ENCODE results near the gene TGM6.

TGM6 gene

GRCh38 chr20:2459981-2460751, 79.5 kb downstream of the TGM6 start:
- TF ChIP-seq TOX (CRISPR knock-in tag; IDR thresholded peaks at IDR 0.05; ENCODE audit: borderline replicate concordance) (no peak), SNAI2 (CRISPR knock-in tag; IDR thresholded peaks at IDR 0.05) (no peak), PATZ1 (CRISPR knock-in tag; IDR thresholded peaks at IDR 0.05; ENCODE audit: borderline replicate concordance) (no peak), CSDC2 (CRISPR knock-in tag; IDR thresholded peaks at IDR 0.05) (no peak), ZNF70 (CRISPR knock-in tag; IDR thresholded peaks at IDR 0.05) (no peak)
- no peak for ATAC-seq

- TF ChIP-seq PPARA (CRISPR knock-in tag; IDR thresholded peaks at IDR 0.05; ENCODE audit: borderline replicate concordance) (no peak), TSHZ2 (CRISPR knock-in tag; IDR thresholded peaks at IDR 0.05) (no peak), ARNTL (CRISPR knock-in tag; IDR thresholded peaks at IDR 0.05; ENCODE audit: borderline replicate concordance, low read depth) (no peak), OSR1 (CRISPR knock-in tag; IDR thresholded peaks at IDR 0.05) (no peak), CSDC2 (CRISPR knock-in tag; IDR thresholded peaks at IDR 0.05) (no peak), ESRRG (CRISPR knock-in tag; IDR thresholded peaks at IDR 0.05) (no peak), CREB5 (CRISPR knock-in tag; IDR thresholded peaks at IDR 0.05; ENCODE audit: low read depth) (no peak), ZFP30 (CRISPR knock-in tag; IDR thresholded peaks at IDR 0.05) (no peak), ZNF8 (CRISPR knock-in tag; IDR thresholded peaks at IDR 0.05) (no peak)
- ATAC-seq = no peak
Measured at GRCh38 chr20:2460752-2461424, 80.2 kb downstream of the TGM6 start.

DNA sequence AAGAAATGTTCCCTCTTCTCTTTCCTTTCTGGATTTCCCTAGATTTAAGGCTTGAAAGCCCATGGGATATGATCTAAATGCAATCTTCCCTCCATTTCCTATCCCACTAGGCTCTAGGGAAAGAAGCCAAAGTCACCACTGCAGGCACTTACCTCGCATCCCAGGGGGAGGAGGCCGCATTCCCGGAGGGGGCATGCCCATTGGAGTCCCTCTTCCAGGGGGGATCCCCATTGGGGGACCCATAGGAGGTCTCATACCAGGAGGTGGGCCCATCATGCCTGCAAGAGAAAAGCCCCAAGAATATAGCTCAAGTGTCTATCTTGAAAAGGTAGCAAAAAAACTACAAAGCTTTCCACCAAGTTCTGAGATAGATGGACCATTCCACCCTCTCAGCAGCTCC, 81.8 kb downstream of the TGM6 start:
- TF ChIP-seq CREB5 (CRISPR knock-in tag; IDR thresholded peaks at IDR 0.05; ENCODE audit: low read depth) = no peak
- no peak for TF ChIP-seq GLIS3 (CRISPR knock-in tag; IDR thresholded peaks at IDR 0.05)
- no peak for TF ChIP-seq ISL1 (CRISPR knock-in tag; IDR thresholded peaks at IDR 0.05)
- no peak for TF ChIP-seq ZFP30 (CRISPR knock-in tag; IDR thresholded peaks at IDR 0.05)
- no peak for TF ChIP-seq ZC3H10 (CRISPR knock-in tag; IDR thresholded peaks at IDR 0.05)
- TF ChIP-seq PATZ1 (CRISPR knock-in tag; IDR thresholded peaks at IDR 0.05; ENCODE audit: borderline replicate concordance) = no peak
- TF ChIP-seq ARNTL (CRISPR knock-in tag; IDR thresholded peaks at IDR 0.05; ENCODE audit: borderline replicate concordance, low read depth) = no peak
- TF ChIP-seq ESRRG (CRISPR knock-in tag; IDR thresholded peaks at IDR 0.05) = no peak
- no peak for TF ChIP-seq POU6F1 (CRISPR knock-in tag; IDR thresholded peaks at IDR 0.05; ENCODE audit: borderline replicate concordance, low read depth)
- no peak for ATAC-seq

Data from SK-N-SH treated with all-trans-retinoic acid at 6 μM for 48 hours (cell line).